ENCODE data around the gene RCBTB2.

Gene RCBTB2

DNA sequence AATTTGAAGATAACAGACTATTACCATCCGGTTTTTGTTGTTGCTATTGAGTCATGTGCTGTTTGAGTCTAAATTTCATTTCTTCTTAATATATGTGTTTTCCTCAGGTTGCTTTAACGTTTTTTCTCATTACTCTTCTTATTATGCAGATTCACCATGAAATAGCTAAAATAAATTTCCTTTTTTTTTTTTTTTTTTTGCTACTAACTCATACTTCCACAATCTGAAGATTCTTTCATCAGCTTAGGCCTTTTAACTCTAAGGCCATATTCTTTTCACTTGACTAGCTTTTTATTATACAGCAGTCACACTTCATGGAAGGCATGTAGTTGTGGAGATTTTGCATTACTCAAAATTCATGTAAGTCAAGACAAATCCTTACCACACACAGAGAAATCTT lies 23.9 kb upstream of the RCBTB2 start:
- ChIA-PET POLR2A (no interaction called here), CTCF (interaction anchor here (0.6 kb wide), 1 partner anchor 650 kb away, joined by 4 read pairs; no protein-coding TSS in a partner anchor)
- no peak for DNase-seq (ENCODE audit: extremely low spot score)
- TF ChIP-seq ARNT (IDR thresholded peaks at IDR 0.05) (no peak), L3MBTL2 (conservative IDR thresholded peaks at IDR 0.05) (no peak), BHLHE40 (IDR thresholded peaks at IDR 0.05; ENCODE audit: borderline replicate concordance) (no peak), LEF1 (IDR thresholded peaks at IDR 0.05; ENCODE audit: borderline replicate concordance) (no peak), FOXM1 (IDR thresholded peaks at IDR 0.05; ENCODE audit: borderline replicate concordance) (no peak), ZNF384 (IDR thresholded peaks at IDR 0.05) (no peak), FOXK2 (IDR thresholded peaks at IDR 0.05) (no peak), SUZ12 (IDR thresholded peaks at IDR 0.05) (no peak), NFRKB (IDR thresholded peaks at IDR 0.05) (no peak), CTBP1 (IDR thresholded peaks at IDR 0.05; ENCODE audit: borderline replicate concordance) (no peak), HDGF (IDR thresholded peaks at IDR 0.05; ENCODE audit: borderline replicate concordance) (no peak), TARDBP (IDR thresholded peaks at IDR 0.05) (no peak), PKNOX1 (IDR thresholded peaks at IDR 0.05) (no peak), FOXA1 (IDR thresholded peaks at IDR 0.05) (no peak), ELF4 (IDR thresholded peaks at IDR 0.05) (no peak), SP1 (IDR thresholded peaks at IDR 0.05) (no peak)

- ChIA-PET CTCF (no interaction called here), POLR2A (no interaction called here)
- no peak for DNase-seq (ENCODE audit: extremely low spot score)
- no peak for TF ChIP-seq NFRKB (IDR thresholded peaks at IDR 0.05)
- TF ChIP-seq ZNF384 (IDR thresholded peaks at IDR 0.05): no peak
- no peak for TF ChIP-seq L3MBTL2 (conservative IDR thresholded peaks at IDR 0.05)
- TF ChIP-seq PKNOX1 (IDR thresholded peaks at IDR 0.05): no peak
- TF ChIP-seq FOXA1 (IDR thresholded peaks at IDR 0.05): no peak
- no peak for TF ChIP-seq CTBP1 (IDR thresholded peaks at IDR 0.05; ENCODE audit: borderline replicate concordance)
- TF ChIP-seq ELF4 (IDR thresholded peaks at IDR 0.05): no peak
- no peak for TF ChIP-seq TARDBP (IDR thresholded peaks at IDR 0.05)
- no peak for TF ChIP-seq SUZ12 (IDR thresholded peaks at IDR 0.05)
These were observed 22.6 kb upstream of the RCBTB2 start for GRCh38 chr13:48555441-48555840.

DNA sequence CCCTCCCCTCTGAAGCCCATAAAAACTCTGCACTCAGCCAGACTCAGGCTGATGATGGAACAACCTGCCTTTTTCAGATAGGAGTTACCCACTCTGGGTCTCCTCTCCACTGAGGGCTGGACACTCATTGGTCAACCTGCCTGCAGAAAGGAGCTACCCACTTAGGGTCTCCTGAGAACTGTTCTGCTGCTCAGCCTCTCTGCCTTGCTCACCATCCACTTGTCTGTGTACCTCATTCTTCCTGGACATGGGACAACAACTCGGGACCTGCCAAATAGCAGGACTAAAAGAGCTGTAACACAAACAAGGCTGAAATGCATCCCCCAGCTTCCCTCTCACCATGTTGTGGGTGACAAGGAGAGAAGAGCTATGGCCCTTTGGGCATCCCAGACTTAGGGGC lies 18.4 kb upstream of the RCBTB2 start:
- ChIA-PET CTCF (no interaction called here), POLR2A (no interaction called here)
- no peak for DNase-seq (ENCODE audit: extremely low spot score)
- TF ChIP-seq PKNOX1 (IDR thresholded peaks at IDR 0.05) (no peak), LEF1 (IDR thresholded peaks at IDR 0.05; ENCODE audit: borderline replicate concordance) (no peak), TARDBP (IDR thresholded peaks at IDR 0.05) (no peak), HDGF (IDR thresholded peaks at IDR 0.05; ENCODE audit: borderline replicate concordance) (no peak), BHLHE40 (IDR thresholded peaks at IDR 0.05; ENCODE audit: borderline replicate concordance) (no peak), ELF4 (IDR thresholded peaks at IDR 0.05) (no peak), FOXM1 (IDR thresholded peaks at IDR 0.05; ENCODE audit: borderline replicate concordance) (no peak), FOXA1 (IDR thresholded peaks at IDR 0.05) (no peak), SUZ12 (IDR thresholded peaks at IDR 0.05) (no peak), NFRKB (IDR thresholded peaks at IDR 0.05) (no peak), CTBP1 (IDR thresholded peaks at IDR 0.05; ENCODE audit: borderline replicate concordance) (no peak), SP1 (IDR thresholded peaks at IDR 0.05) (no peak), L3MBTL2 (conservative IDR thresholded peaks at IDR 0.05) (no peak)

- TF ChIP-seq FOXA1 (IDR thresholded peaks at IDR 0.05): no peak
- no peak for TF ChIP-seq SP1 (IDR thresholded peaks at IDR 0.05)
- no peak for TF ChIP-seq FOXK2 (IDR thresholded peaks at IDR 0.05)
- no peak for TF ChIP-seq TARDBP (IDR thresholded peaks at IDR 0.05)
- TF ChIP-seq CTBP1 (IDR thresholded peaks at IDR 0.05; ENCODE audit: borderline replicate concordance): no peak
- TF ChIP-seq ZNF384 (IDR thresholded peaks at IDR 0.05): no peak
- TF ChIP-seq PKNOX1 (IDR thresholded peaks at IDR 0.05): no peak
- no peak for TF ChIP-seq LEF1 (IDR thresholded peaks at IDR 0.05; ENCODE audit: borderline replicate concordance)
- no peak for TF ChIP-seq ELF4 (IDR thresholded peaks at IDR 0.05)
- TF ChIP-seq BHLHE40 (IDR thresholded peaks at IDR 0.05; ENCODE audit: borderline replicate concordance): no peak
- no peak for TF ChIP-seq L3MBTL2 (conservative IDR thresholded peaks at IDR 0.05)
- TF ChIP-seq HDGF (IDR thresholded peaks at IDR 0.05; ENCODE audit: borderline replicate concordance): no peak
- no peak for TF ChIP-seq NFRKB (IDR thresholded peaks at IDR 0.05)
- TF ChIP-seq FOXM1 (IDR thresholded peaks at IDR 0.05; ENCODE audit: borderline replicate concordance): no peak
- ChIA-PET POLR2A (no interaction called here), CTCF (no interaction called here)
- no peak for DNase-seq (ENCODE audit: extremely low spot score)
These were observed 16.8 kb upstream of the RCBTB2 start for GRCh38 chr13:48549658-48550057.

DNA sequence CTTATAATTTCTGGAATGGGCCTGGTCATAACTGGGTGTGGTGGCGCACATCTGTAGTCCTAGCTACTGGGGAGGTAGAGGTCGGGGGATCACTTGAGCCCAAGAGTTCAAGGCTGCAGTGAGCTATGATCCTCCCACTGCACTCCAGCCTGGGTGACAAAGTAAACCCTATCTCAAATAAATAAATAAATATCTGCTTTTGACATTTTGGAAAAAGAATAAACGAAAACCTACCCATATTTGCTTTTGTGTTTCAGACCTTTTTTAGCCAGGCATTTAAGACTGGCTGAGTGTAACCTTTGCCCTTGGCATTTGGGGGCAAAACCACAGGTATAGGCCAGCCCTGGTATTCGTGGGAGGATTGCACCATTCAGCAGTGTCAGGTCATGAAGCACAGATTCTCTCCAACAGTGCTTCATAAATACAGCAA lies 14.8 kb upstream of the RCBTB2 start:
- no peak for DNase-seq (ENCODE audit: extremely low spot score)
- TF ChIP-seq CTBP1 (IDR thresholded peaks at IDR 0.05; ENCODE audit: borderline replicate concordance) (no peak), SP1 (IDR thresholded peaks at IDR 0.05) (no peak), LEF1 (IDR thresholded peaks at IDR 0.05; ENCODE audit: borderline replicate concordance) (no peak), BHLHE40 (IDR thresholded peaks at IDR 0.05; ENCODE audit: borderline replicate concordance) (no peak), ZNF384 (IDR thresholded peaks at IDR 0.05) (no peak), FOXA1 (IDR thresholded peaks at IDR 0.05) (no peak), ELF4 (IDR thresholded peaks at IDR 0.05) (no peak), ARNT (IDR thresholded peaks at IDR 0.05) (no peak), SUZ12 (IDR thresholded peaks at IDR 0.05) (no peak), NFRKB (IDR thresholded peaks at IDR 0.05) (no peak)
- POLR2A ChIA-PET: no interaction called here
- CTCF ChIA-PET: interaction anchor here (0.6 kb wide), 1 partner anchor 40 kb away, joined by 3 read pairs; no protein-coding TSS in a partner anchor

Measured in HEK293T (cell line).